Fibroblast of pulmonary artery (primary cell): ENCODE data around the gene FITM1.

ENCODE experiments used
- DNase-seq: peaks from one replicate; pipeline ENCODE4 v3.0.0-alpha.2; 2010; ENCODE audit warnings: low read depth
- H3K4me3 ChIP-seq: replicated peaks from 2 replicates; pipeline ENCODE4 v1.5.1; 2011; ENCODE audit warnings: low read depth, mild to moderate bottlenecking, control low read depth, low read length, moderate library complexity
- CTCF ChIP-seq: IDR thresholded peaks from 2 replicates; pipeline ENCODE4 v1.5.1; 2011; ENCODE audit warnings: mild to moderate bottlenecking, control low read depth, low read length, inconsistent platforms; ENCODE audit errors: missing control alignments

Gene FITM1

DNA sequence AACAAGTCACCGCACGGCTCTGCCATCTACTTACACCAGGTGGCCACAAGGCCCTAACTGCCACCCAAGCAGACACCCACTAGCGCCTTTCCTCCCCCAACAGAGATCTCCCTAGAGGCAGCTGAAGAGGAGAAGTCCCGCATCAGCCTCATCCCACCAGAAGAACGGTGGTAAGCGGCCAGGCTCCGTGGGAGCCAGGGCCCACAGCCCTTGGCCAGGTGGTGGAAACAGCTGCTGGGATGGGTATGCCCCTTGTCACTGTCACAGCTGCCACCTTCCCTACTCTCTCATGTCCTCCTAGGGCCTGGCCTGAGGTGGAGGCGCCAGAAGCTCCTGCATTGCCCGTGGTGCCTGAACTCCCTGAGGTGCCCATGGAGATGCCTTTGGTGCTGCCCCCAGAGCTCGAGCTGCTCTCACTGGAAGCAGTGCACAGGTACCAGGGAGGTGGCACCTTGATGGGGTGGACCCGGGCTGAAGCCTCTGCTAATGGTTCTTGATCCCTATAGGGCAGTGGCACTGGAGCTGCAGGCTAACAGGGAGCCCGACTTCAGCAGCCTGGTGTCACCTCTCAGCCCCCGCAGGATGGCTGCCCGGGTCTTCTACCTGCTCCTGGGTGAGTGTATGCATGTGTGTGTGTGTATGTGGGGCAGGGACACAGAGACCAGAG is 49.0 kb downstream of the FITM1 start:
- no peak for DNase-seq
- TF ChIP-seq CTCF: no peak
- no peak overlapping the region for H3K4me3 ChIP-seq

- no peak overlapping the region for H3K4me3 ChIP-seq
- peak; percentile 88 for DNase-seq
Measured at GRCh38 chr14:24179961-24180796, 49.7 kb downstream of the FITM1 start.

DNA sequence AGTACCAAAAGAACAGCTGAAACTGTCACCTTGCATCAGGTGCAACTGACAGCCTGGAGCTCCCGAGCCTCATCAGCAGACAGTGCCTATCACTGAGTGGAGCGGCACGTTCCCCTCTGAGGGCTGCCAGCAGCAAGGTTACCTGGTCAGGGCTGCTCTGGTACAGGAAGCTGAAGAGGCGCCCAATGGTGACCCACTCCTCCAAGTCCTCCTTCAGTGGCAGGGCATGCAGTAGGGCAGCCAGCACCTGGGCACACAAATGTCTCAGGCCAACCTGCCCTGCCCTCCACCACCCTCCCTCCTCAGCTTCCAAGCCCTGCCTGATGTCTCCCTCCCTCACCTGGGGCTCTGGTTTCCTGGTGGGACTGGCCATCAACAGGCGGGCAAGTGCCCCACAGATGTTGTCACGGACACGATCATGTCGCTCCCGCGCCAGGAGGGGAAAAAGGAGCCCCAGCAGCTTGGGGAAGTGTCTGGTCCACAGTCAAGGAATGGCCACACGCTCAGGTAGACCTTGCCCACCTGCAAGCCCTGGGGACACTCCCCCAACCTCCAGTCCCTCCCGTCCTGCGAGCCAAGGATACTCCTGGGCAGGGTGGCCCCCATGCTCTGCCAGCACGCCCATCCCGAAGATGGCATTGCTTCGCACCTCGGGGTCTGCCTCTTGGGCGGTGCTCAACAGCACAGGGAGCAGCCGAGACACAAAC is 51.1 kb downstream of the FITM1 start:
- DNase-seq: no peak
- TF ChIP-seq CTCF: no peak
- H3K4me3 ChIP-seq: no peak overlapping the region

More at GRCh38 chr14:24179961-24180796, 49.7 kb downstream of the FITM1 start:
- TF ChIP-seq CTCF: no peak
